ENCODE data around the gene VPS26A. TPM values are rescaled to one million over a fixed set of nuclear protein-coding genes. Genes with fewer than 3 reads are reported as not detected.

VPS26A gene

GRCh38 chr10:69220041-69220451, 96.1 kb downstream of the VPS26A start, which contains the start of gene HKDC1:
Gene HKDC1 (plus strand): TSS chr10:69220332. CDS start chr10:69220436, 104 bp downstream.
- no peak within 1 kb of the TSS for H3K23ac ChIP-seq (ENCODE audit: low read depth, low read length, poor library complexity)
- H3K9me3 ChIP-seq (replicated peaks in 1 of 2; ENCODE audit: control insufficient read depth in 2 of 2, insufficient read depth in 1 of 2, low read depth in 1 of 2, low read length in 2 of 2) = no peaks in the 10 kb centered on the region
- no peak within 1 kb of the TSS for H3K4ac ChIP-seq (ENCODE audit: low read length)
- H3K27ac ChIP-seq (replicated peaks; ENCODE audit: low read length) = no peak within 1 kb of the TSS
- H3K79me1 ChIP-seq (ENCODE audit: low read depth, low read length) = no peaks in the 10 kb centered on the region
- H2AK5ac ChIP-seq (ENCODE audit: low read depth, low read length) = no peak within 1 kb of the TSS
- no peak within 1 kb of the TSS for H3K14ac ChIP-seq (ENCODE audit: low read length)
- no peak within 1 kb of the TSS for H3K4me3 ChIP-seq (ENCODE audit: low read length in 2 of 2)
- DNase-seq (ENCODE audit: low spot score) = no peak
- H2AFZ ChIP-seq (ENCODE audit: low read length) = no peak within 1 kb of the TSS
- peaks cover 0 to 2% of the 10 kb centered on the region in 2 donors for H3K4me1 ChIP-seq (ENCODE audit: control insufficient read depth in 2 of 2, insufficient read depth in 1 of 2, low read depth in 1 of 2, low read length in 2 of 2)
- H3K4me2 ChIP-seq (ENCODE audit: insufficient read depth, low read length, poor library complexity, severe bottlenecking) = no peak within 1 kb of the TSS
- H3K27me3 ChIP-seq (ENCODE audit: control insufficient read depth in 3 of 3, insufficient read depth in 3 of 3, low read depth in 1 of 3, low read length in 3 of 3) = peaks cover 0 to 1% (median 0%) of the 10 kb centered on the region in 3 experiments
- H2BK12ac ChIP-seq (ENCODE audit: low read length) = no peak within 1 kb of the TSS
- H3K9ac ChIP-seq (ENCODE audit: low read depth, low read length, poor library complexity) = no peak within 1 kb of the TSS
- no CpG with 5 or more reads among the region's 8 CpGs for WGBS, 2 donors (ENCODE audit: extremely low coverage in 2 of 2, insufficient read length in 2 of 2, insufficient replicate concordance in 1 of 2)
- H2BK15ac ChIP-seq (ENCODE audit: low read length) = no peak within 1 kb of the TSS
- H2BK5ac ChIP-seq (ENCODE audit: low read length) = no peak within 1 kb of the TSS
- no peak within 1 kb of the TSS for H4K8ac ChIP-seq (ENCODE audit: low read depth, low read length)
- no peak within 1 kb of the TSS for H2BK120ac ChIP-seq (ENCODE audit: low read depth, low read length)
- no peak within 1 kb of the TSS for H4K91ac ChIP-seq (ENCODE audit: low read depth, low read length, poor library complexity)
- H3K36me3 ChIP-seq (replicated peaks in 1 of 2; ENCODE audit: control insufficient read depth in 2 of 2, insufficient read depth in 2 of 2, low read length in 2 of 2) = no peaks in the 10 kb centered on the region
- no peak within 1 kb of the TSS for H3K18ac ChIP-seq (ENCODE audit: low read length)

- Histone ChIP-seq H3K9ac (ENCODE audit: low read depth, low read length, poor library complexity) (no peak overlapping the region), H3K27me3 (ENCODE audit: control insufficient read depth in 3 of 3, insufficient read depth in 3 of 3, low read depth in 1 of 3, low read length in 3 of 3) (peaks cover 0 to 4% (median 1%) of the 10 kb centered on the region in 3 experiments), H3K4me1 (ENCODE audit: control insufficient read depth in 2 of 2, insufficient read depth in 1 of 2, low read depth in 1 of 2, low read length in 2 of 2) (peaks cover 0 to 2% of the 10 kb centered on the region in 2 donors), H2BK15ac (ENCODE audit: low read length) (no peak overlapping the region), H2BK12ac (ENCODE audit: low read length) (no peak overlapping the region), H3K79me1 (ENCODE audit: low read depth, low read length) (no peaks in the 10 kb centered on the region), H3K27ac (replicated peaks; ENCODE audit: low read length) (no peak overlapping the region), H3K18ac (ENCODE audit: low read length) (no peak overlapping the region), H3K4me2 (ENCODE audit: insufficient read depth, low read length, poor library complexity, severe bottlenecking) (no peak overlapping the region), H2BK5ac (ENCODE audit: low read length) (no peak overlapping the region), H3K9me3 (replicated peaks in 1 of 2; ENCODE audit: control insufficient read depth in 2 of 2, insufficient read depth in 1 of 2, low read depth in 1 of 2, low read length in 2 of 2) (no peaks in the 10 kb centered on the region), H3K4me3 (ENCODE audit: low read length in 2 of 2) (no peak overlapping the region), H4K8ac (ENCODE audit: low read depth, low read length) (no peak overlapping the region), H2BK120ac (ENCODE audit: low read depth, low read length) (no peak overlapping the region), H4K91ac (ENCODE audit: low read depth, low read length, poor library complexity) (no peak overlapping the region), H3K4ac (ENCODE audit: low read length) (no peak overlapping the region), H3K36me3 (replicated peaks in 1 of 2; ENCODE audit: control insufficient read depth in 2 of 2, insufficient read depth in 2 of 2, low read length in 2 of 2) (no peaks in the 10 kb centered on the region), H3K23ac (ENCODE audit: low read depth, low read length, poor library complexity) (no peak overlapping the region), H2AK5ac (ENCODE audit: low read depth, low read length) (no peak overlapping the region), H3K14ac (ENCODE audit: low read length) (no peak overlapping the region), H2AFZ (ENCODE audit: low read length) (no peak overlapping the region)
- no CpG with 5 or more reads among the region's 9 CpGs for WGBS, 2 donors (ENCODE audit: extremely low coverage in 2 of 2, insufficient read length in 2 of 2, insufficient replicate concordance in 1 of 2)
- DNase-seq (ENCODE audit: low spot score) = no peak
Observed at GRCh38 chr10:69220507-69220906, 96.5 kb downstream of the VPS26A start.

Small RNA genes lying within 50 kb of the gene (small RNA-seq; reads per million reads assigned to genes)
- gene RF00017 (ENCODE audit: insufficient read depth) = not detected

Data from neuronal stem cell (in vitro differentiated cells).